Ishikawa (cell line): ENCODE measurements around the gene KRTAP22-1.

Experiments used
- CEBPB ChIP-seq: IDR thresholded peaks from 2 replicates; pipeline ENCODE4 v1.6.1; 2012
- CREB1 ChIP-seq: IDR thresholded peaks from 2 replicates; pipeline ENCODE4 v1.6.1; 2012; ENCODE audit warnings: low read depth
- EGR1 ChIP-seq: IDR thresholded peaks from 2 replicates; pipeline ENCODE4 v1.6.1; 2012
- EP300 ChIP-seq: IDR thresholded peaks from 2 replicates; pipeline ENCODE4 v1.6.1; 2012; ENCODE audit warnings: borderline replicate concordance
- FOXM1 ChIP-seq: IDR thresholded peaks from 2 replicates; pipeline ENCODE4 v1.6.1; 2012; ENCODE audit warnings: low read depth, borderline replicate concordance
- NFIC ChIP-seq: IDR thresholded peaks from 2 replicates; pipeline ENCODE4 v1.6.1; 2012
- RAD21 ChIP-seq: IDR thresholded peaks from 2 replicates; pipeline ENCODE4 v1.6.1; 2012; ENCODE audit warnings: low read depth
- REST ChIP-seq: IDR thresholded peaks from 2 replicates; pipeline ENCODE4 v1.6.1; 2012; ENCODE audit warnings: low read depth, mild to moderate bottlenecking
- TAF1 ChIP-seq: IDR thresholded peaks from 2 replicates; pipeline ENCODE4 v1.6.1; 2012; ENCODE audit warnings: low read depth, mild to moderate bottlenecking
- TCF12 ChIP-seq: IDR thresholded peaks from 2 replicates; pipeline ENCODE4 v1.6.1; 2012; ENCODE audit warnings: low read depth
- TEAD4 ChIP-seq: IDR thresholded peaks from 2 replicates; pipeline ENCODE4 v1.6.1; 2012
- YY1 ChIP-seq: IDR thresholded peaks from 2 replicates; pipeline ENCODE4 v1.6.1; 2012; ENCODE audit warnings: low read depth
- ZBTB7A ChIP-seq: IDR thresholded peaks from 2 replicates; pipeline ENCODE4 v1.6.1; 2012; ENCODE audit warnings: low read depth
- TF ChIP-seq, protein P1 (sequence below): IDR thresholded peaks from 2 replicates; pipeline ENCODE4 v1.6.1; 2012
- TF ChIP-seq, protein P2 (sequence below): IDR thresholded peaks from 2 replicates; pipeline ENCODE4 v1.6.1; 2012

KRTAP22-1 gene

GRCh38 chr21:30561957-30562356 is 38.9 kb upstream of the KRTAP22-1 start:
- no peak for TF ChIP-seq EP300
- no peak for TF ChIP-seq YY1
- no peak for TF ChIP-seq FOXM1
- no peak for TF ChIP-seq REST
- no peak for TF ChIP-seq TCF12
- no peak for TF ChIP-seq ZBTB7A
- no peak for TF ChIP-seq NFIC
- TF ChIP-seq RAD21 = no peak

- TF ChIP-seq ZBTB7A = no peak
Measured at GRCh38 chr21:30563072-30563471, 37.8 kb upstream of the KRTAP22-1 start.

GRCh38 chr21:30563630-30564029 is 37.3 kb upstream of the KRTAP22-1 start:
- no peak for TF ChIP-seq NFIC

DNA sequence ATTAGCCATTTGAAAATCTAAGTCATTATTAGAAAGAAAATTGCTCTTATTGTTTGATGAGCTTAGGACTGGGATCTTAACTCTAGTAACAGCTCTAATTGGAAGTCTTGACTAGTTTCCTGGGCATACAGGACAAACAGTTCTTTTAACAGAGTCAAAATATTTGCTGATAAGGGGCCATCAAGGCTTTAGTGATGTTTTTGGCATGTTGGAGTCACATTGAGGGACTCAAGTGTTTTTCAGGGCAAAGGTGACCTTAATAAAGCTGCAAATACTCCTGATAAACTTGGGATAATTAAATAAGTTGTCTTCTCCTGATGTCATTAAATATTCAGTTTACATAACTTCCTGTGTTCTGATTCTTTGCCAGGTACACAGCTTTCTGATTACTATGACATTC is 33.3 kb upstream of the KRTAP22-1 start:
- no peak for TF ChIP-seq CEBPB
- no peak for TF ChIP-seq EP300
- TF ChIP-seq TEAD4 = no peak
- no peak for TF ChIP-seq TCF12
- TF ChIP-seq YY1 = no peak
- no peak for TF ChIP-seq FOXM1

DNA sequence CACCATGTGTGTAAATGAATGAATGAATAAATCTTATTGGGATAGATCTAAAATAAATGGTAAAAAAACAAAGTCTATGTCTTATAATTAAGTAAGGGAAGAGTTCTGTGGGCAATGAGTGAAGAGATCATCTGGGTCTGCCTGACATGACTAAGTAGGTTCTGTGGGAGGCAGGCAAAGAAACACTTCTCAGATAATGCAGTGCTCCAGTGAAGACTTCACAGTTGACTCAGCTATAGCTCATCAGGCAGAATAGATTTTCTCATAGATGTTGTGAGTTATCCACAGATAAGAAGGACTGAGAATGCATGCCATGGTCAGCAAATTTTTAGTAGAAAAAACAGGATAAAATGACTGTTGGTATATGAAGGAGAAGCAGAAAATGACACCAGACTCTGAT is 23.1 kb upstream of the KRTAP22-1 start:
- no peak for TF ChIP-seq CEBPB
- no peak for TF ChIP-seq ZBTB7A
- TF ChIP-seq EGR1 = no peak
- TF ChIP-seq, protein P1, sequence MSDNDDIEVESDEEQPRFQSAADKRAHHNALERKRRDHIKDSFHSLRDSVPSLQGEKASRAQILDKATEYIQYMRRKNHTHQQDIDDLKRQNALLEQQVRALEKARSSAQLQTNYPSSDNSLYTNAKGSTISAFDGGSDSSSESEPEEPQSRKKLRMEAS = no peak
- no peak for TF ChIP-seq YY1
- no peak for TF ChIP-seq TEAD4
- no peak for TF ChIP-seq CREB1
- TF ChIP-seq RAD21 = no peak
- TF ChIP-seq, protein P2, sequence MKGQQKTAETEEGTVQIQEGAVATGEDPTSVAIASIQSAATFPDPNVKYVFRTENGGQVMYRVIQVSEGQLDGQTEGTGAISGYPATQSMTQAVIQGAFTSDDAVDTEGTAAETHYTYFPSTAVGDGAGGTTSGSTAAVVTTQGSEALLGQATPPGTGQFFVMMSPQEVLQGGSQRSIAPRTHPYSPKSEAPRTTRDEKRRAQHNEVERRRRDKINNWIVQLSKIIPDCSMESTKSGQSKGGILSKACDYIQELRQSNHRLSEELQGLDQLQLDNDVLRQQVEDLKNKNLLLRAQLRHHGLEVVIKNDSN = no peak
- TF ChIP-seq NFIC = no peak
- no peak for TF ChIP-seq TCF12
- no peak for TF ChIP-seq EP300
- TF ChIP-seq TAF1 = no peak
- no peak for TF ChIP-seq REST
- TF ChIP-seq FOXM1 = no peak

DNA sequence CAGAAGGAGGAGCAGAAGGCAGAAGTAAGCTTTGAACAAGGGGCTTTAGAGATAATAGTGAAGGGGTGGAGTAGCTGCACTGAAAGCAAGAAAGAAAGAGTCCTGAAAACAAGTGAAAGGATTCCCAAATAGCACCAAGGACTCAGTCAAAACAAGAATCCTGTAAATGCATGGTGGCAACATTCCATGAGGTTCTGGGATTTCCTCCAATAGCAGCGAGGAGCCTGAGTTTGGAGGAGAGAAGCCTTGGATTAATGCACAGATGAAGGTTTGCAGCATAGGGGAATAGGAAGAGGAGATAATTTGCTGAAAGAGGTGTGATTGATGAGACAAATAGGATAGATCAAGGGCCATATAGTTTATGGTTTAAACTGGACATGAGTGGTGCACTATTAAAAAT is 21.5 kb upstream of the KRTAP22-1 start:
- TF ChIP-seq TAF1 (no peak), YY1 (no peak), ZBTB7A (no peak), CREB1 (no peak), RAD21 (no peak), NFIC (no peak), TCF12 (no peak), EGR1 (no peak), TEAD4 (no peak), REST (no peak), EP300 (no peak), CEBPB (no peak), FOXM1 (no peak)
- TF ChIP-seq, protein P2 = no peak
- TF ChIP-seq, protein P1 = no peak
